GM12865 (cell line): ENCODE data around the gene THAP8.
A peak's percentile ranks its signal among the peaks of the same experiment; 100 is the strongest.

ENCODE experiments used
- DNase-seq: peaks from one replicate; pipeline ENCODE4 v3.0.0; 2010; ENCODE audit warnings: low read depth
- H3K4me3 ChIP-seq: 2 replicates; pipeline ENCODE4 v1.5.1; 2011; ENCODE audit warnings: mild to moderate bottlenecking, low read depth, low read length, control low read depth
- TF ChIP-seq, protein P1 (sequence below): IDR thresholded peaks from 2 replicates; pipeline ENCODE4 v1.5.1; 2011; ENCODE audit warnings: low read length, control low read depth, low read depth, inconsistent platforms; ENCODE audit not compliant: insufficient read depth; ENCODE audit errors: missing control alignments

Gene THAP8

DNA sequence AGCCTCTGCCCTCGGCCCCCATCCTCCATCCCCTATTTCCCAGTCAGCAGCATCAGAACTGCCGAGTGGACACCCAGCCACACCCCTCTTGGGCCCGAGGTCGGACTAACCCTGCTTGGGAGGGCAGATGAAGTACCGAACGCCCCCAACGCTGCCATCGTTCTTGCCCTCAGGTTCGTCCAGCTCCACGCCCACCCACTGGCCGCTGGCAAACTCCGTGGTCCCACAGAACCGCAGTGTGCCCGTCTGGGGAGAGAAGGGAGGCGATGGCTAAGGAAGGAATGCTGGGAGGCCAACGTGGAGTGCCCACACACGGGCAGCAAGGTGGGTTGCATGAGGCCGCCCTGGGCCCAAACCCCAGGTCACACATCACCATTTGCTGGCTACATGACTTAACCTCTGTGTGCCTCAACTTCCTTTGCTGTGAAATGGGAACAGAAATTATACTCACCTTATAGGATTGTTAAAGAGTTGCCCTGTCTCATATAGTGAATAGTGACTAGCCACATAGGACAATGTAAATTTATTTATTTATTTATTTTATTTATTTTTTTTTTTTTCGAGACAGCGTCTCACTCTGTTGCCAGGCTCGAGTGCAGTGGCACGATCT lies 34.9 kb downstream of the THAP8 start:
- no peak for DNase-seq
- TF ChIP-seq, protein P1, sequence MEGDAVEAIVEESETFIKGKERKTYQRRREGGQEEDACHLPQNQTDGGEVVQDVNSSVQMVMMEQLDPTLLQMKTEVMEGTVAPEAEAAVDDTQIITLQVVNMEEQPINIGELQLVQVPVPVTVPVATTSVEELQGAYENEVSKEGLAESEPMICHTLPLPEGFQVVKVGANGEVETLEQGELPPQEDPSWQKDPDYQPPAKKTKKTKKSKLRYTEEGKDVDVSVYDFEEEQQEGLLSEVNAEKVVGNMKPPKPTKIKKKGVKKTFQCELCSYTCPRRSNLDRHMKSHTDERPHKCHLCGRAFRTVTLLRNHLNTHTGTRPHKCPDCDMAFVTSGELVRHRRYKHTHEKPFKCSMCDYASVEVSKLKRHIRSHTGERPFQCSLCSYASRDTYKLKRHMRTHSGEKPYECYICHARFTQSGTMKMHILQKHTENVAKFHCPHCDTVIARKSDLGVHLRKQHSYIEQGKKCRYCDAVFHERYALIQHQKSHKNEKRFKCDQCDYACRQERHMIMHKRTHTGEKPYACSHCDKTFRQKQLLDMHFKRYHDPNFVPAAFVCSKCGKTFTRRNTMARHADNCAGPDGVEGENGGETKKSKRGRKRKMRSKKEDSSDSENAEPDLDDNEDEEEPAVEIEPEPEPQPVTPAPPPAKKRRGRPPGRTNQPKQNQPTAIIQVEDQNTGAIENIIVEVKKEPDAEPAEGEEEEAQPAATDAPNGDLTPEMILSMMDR: no peak
- no peak overlapping the region for H3K4me3 ChIP-seq

GRCh38 chr19:36014012-36014924 lies 39.8 kb downstream of the THAP8 start, which contains the start of gene ALKBH6:
ALKBH6 (minus strand) TSS chr19:36014213; CDS start chr19:36013397, 816 bp downstream.
- peak; percentile 99 for DNase-seq
- TF ChIP-seq, protein P1: no peak
- peak within 1 kb of the TSS; percentile 99 for H3K4me3 ChIP-seq

DNA sequence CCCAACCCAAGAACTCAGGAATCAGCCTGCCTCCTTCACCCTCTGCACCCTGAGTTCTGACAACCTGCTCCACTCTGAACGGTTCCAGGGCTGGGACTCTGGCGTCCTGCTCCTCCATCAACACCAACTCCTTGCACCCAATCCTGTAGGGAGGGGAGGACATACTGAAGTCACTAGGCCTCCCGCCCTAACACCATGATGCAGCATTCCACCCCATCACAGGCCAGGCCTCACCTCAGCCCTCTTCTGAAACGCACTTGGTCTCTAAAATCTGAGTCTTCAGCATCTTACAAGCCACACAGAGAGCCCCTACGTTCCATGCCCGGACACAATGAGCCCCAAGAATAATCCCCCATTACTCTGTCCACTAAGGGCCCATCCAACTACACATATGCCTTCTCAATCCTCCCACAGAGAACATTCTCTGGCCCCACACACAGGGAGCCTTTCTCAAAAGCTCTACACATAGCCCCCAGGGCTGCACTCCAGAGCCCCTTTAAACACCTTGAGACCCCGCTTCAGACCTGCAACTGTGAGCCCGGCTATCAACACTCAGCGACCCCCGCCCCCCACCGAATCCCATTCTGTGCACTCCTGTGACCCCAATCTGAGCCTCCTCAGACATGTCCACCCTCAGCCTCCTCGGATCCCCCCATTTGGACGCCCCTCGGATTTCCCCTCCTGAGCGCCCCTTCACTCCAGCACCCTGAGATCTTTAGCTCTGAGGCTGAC lies 40.6 kb downstream of the THAP8 start:
- peak overlapping the region; percentile 99 for H3K4me3 ChIP-seq
- TF ChIP-seq, protein P1: no peak
- no peak for DNase-seq

DNA sequence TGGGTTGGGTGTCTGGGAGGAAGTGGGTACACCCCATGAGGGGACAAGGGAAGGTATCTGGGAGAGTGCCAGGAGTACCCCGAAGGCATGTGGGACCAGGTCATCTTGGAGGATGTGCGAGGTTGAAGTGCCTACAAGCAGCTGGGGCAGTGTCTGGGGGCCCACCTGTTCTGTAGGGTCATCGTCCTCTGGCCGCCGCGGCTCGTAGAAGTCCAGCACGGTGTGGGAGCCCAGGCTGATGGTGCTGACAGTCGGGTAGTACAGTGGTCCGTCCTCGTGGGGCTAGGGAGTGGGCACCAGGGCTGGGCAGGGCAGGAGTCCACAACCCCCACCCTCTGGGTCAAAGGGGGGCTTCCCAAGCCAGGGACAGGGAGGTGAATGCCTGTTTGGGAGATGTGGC lies 43.7 kb downstream of the THAP8 start:
- H3K4me3 ChIP-seq: no peak overlapping the region
- TF ChIP-seq, protein P1: no peak
- no peak for DNase-seq

- peak overlapping the region; percentile 36 for H3K4me3 ChIP-seq
- TF ChIP-seq, protein P1: no peak
- DNase-seq: no peak
Measured at GRCh38 chr19:36009633-36010379, 44.3 kb downstream of the THAP8 start.

DNA sequence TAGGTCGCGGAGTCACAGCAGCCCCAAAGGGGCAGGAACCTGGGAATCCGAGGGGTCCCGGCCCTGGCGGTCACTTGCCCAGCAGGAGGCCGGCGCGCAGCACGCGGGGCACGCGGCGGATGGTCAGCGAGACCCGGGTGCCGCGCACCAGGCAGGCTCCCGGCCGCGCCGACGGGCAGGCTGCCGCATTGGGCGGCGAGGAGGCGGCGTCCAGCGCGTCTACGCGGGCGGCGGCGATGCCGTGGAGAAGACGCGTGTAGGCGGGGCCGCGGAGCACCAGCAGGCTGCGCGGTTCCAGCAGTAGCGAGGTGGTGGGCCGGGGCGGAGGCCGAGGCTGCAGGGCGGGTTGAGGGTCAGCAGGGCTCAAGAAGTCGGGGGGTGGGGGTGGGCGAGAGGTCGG lies 44.9 kb downstream of the THAP8 start:
- DNase-seq: peak; percentile 66
- TF ChIP-seq, protein P1: no peak

More for the DNA sequence above, 44.9 kb downstream of the THAP8 start:
- H3K4me3 ChIP-seq: peak overlapping the region; percentile 42
